G401 (cell line): ENCODE data around the gene TMEM179. TPM values are rescaled to one million over a fixed set of nuclear protein-coding genes. Genes with fewer than 3 reads are reported as not detected.

Experiments
- DNase-seq: peaks from one replicate; pipeline ENCODE4 v3.0.0-alpha.2; 2015; ENCODE audit warnings: low spot score
- in situ Hi-C: cut with HindIII; loops from 2 replicates; pipeline ENCODE4 v1.10.0; 2016; ENCODE audit warnings: low sequenced_read_pairs, mixed read lengths
- total RNA-seq: library from RNA; depleted of rRNA; stranded (reverse); fragments of >200 nt; shearing (Covaris generic); gene quantifications from 2 replicates; pipeline ENCODE4 v1.2.3, GENCODE V29; 2014

Gene TMEM179
- total RNA-seq, 1 experiment from 2014 or later: not detected

DNA sequence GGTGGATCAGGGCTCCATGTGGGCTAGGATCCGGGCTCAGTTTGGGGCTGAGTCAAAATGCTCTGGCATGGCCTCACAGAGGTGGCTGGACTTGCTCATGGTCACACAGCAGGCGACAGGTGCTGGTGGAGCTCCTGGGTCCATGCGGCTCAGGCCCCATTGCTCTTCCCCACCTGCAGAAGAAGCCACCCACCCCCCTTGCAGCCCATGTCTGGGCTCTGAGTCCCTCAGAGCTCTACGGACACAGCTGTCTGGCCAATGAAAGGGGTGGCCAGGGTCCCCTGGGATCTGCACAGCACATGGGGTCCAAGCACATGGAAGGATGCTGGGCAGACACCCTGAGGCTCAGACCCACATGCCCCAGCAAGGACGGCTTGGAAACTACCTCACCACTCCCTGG lies 42.0 kb downstream of the TMEM179 start:
- in situ Hi-C loops: no loop called here
- no peak for DNase-seq

- in situ Hi-C loops: no loop called here
- no peak for DNase-seq
These were observed 42.7 kb downstream of the TMEM179 start for GRCh38 chr14:104561632-104562495.

- in situ Hi-C loops: no loop called here
- no peak for DNase-seq
These were observed 43.4 kb downstream of the TMEM179 start for GRCh38 chr14:104561124-104561557.

DNA sequence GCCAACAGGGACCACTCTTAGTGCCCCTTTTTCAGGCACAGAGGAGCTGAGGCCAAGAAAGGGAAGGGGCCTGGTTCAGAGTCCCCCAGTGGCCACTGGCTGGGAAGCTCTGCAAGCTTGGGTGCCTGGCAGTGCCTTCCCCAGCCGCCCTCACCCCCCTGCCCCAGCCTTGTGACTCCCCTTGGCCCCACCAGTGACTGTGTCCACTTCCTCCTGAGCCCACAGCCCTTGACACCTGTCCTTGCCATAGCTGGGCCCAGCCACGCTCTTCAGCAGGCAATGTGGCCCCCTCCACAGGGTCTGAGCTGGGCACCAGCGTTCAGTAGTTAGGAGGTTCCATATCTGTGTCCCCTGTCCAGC lies 44.0 kb downstream of the TMEM179 start:
- DNase-seq: no peak
- in situ Hi-C loops: no loop called here

- no peak for DNase-seq
- in situ Hi-C loops: no loop called here
These were observed 44.6 kb downstream of the TMEM179 start for GRCh38 chr14:104559804-104560585.

GRCh38 chr14:104559028-104559803 lies 45.4 kb downstream of the TMEM179 start:
- no peak for DNase-seq
- in situ Hi-C loops: no loop called here

DNA sequence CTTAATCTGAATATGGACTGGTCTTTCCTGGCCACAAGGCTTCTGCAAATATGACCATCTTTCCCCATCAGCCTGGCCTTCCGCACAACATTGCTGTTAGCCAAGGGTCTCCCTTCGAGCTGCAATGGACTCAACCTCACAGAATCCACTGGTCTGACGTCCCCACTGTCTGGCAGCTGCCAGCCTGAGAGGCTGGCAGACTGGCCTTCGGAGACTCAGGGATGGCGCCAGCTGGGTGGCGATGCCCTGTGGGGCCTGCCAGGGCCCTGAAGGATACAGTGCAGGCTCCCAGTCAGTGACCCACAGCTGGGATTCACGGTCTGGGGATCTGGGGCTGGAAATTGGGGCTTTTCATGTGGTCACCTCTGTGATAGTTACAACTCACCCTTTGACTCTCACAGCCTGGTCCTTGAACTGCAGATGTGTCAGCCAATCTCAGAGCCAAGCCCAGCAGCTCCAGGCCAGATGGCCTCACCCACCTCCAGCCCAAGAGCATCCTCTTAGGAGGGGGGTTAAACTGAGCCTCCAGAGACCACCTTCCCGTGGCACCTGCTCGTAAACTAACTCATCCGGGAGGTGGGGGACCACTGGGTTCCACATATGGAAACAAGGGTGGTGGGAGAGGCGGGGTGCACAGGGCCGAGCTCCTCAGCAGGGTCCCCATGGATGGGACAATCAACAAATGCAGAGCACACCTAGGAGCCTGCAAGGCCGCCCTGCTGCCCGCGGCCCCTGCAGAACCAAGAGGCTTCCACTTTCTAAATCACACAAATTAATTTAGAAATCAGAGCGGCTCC lies 46.1 kb downstream of the TMEM179 start:
- in situ Hi-C loops: no loop called here

DNA sequence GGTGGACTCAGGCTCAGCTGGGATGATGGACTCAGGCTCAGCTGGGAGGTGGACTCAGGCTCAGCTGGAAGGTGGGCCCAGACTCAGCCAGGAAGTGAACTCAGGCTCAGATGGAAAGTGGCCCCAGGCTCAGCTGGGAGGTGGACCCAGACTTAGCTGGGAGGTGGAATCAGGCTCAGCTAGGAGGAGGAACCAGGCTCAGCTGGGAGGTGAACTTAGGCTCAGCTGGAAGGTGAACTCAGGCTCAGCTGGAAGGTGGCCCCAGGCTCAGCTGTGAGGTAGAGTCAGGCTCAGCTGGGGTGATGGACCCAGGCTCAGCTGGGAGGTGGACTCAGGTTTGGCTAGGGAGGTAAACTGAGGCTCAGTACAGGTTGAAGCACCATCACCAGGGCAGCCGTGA lies 46.8 kb downstream of the TMEM179 start:
- DNase-seq: no peak
- in situ Hi-C loops: no loop called here

More for the DNA sequence above, 46.1 kb downstream of the TMEM179 start:
- DNase-seq: no peak

GRCh38 chr14:104557086-104557485 lies 47.5 kb downstream of the TMEM179 start:
- DNase-seq: no peak
- in situ Hi-C loops: no loop called here

- no peak for DNase-seq
- in situ Hi-C loops: no loop called here
These were observed 48.1 kb downstream of the TMEM179 start for GRCh38 chr14:104556256-104557021.

DNA sequence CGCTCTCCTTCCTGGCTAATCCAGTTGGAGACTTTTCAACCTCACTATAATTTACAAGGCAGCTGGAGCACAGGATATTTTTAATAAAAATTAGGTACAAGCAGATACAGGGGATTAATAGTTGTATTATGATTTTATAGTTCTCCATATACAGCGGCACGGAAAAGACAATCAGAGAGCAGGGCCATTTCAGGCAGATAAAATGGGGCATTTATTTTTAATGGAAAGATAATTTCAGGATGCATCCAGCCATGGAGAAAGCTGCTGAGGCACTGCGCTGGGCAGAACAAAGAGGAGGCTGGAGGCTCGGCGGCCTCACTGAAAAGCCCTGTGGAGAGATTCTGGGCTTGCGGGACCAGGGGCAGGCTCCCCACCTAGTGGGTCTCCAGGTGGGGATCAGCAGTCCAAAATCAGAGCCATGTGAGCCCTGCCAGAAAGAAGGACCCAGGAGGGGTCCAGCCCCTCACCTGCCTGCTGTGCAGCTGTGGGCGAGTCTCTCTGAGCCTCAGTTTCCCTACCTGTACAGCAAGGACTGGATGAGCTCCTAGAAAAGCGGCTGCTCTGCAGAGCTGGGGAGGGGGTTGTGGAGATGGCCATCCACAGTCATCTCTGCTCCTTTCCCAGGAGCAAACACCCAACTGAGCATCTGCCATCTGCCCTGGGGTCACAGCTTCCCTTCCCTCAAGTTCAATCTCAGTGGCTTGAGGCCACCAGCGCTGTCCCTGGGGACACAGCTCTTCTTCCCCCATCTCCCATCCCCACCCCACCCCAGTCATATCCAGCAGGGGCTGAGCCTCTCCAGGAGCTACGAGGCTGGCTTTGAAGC lies 48.9 kb downstream of the TMEM179 start:
- in situ Hi-C loops: no loop called here
- DNase-seq: no peak

- in situ Hi-C loops: no loop called here
- no peak for DNase-seq
These were observed 49.8 kb downstream of the TMEM179 start for GRCh38 chr14:104554608-104555429.

DNA sequence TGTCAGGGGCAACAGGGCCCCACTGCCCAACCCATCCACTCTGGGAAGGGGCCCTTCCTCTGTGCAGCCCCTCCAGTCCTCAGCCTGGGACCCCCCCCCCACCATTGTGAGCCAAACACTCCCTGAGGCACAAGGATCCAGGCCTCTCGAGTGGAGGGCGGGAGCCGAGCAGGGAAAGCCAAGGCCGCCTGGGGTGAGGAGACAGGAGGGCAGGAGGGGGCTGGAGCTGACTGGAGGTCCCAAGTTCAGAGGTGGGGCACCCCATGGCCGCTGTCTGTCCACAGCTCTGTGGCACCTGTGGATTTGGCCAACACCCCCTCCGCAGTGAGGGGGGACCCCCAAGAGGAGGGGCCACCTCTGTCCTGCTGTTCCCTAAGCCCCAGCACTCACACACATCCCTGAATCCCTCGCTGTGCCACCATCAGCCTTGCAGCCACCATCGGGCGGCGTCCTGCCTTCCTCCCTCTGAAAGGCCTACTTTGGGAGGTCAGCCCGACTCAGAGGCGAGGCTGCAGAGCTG lies 50.4 kb downstream of the TMEM179 start:
- no peak for DNase-seq
- in situ Hi-C loops: no loop called here

DNA sequence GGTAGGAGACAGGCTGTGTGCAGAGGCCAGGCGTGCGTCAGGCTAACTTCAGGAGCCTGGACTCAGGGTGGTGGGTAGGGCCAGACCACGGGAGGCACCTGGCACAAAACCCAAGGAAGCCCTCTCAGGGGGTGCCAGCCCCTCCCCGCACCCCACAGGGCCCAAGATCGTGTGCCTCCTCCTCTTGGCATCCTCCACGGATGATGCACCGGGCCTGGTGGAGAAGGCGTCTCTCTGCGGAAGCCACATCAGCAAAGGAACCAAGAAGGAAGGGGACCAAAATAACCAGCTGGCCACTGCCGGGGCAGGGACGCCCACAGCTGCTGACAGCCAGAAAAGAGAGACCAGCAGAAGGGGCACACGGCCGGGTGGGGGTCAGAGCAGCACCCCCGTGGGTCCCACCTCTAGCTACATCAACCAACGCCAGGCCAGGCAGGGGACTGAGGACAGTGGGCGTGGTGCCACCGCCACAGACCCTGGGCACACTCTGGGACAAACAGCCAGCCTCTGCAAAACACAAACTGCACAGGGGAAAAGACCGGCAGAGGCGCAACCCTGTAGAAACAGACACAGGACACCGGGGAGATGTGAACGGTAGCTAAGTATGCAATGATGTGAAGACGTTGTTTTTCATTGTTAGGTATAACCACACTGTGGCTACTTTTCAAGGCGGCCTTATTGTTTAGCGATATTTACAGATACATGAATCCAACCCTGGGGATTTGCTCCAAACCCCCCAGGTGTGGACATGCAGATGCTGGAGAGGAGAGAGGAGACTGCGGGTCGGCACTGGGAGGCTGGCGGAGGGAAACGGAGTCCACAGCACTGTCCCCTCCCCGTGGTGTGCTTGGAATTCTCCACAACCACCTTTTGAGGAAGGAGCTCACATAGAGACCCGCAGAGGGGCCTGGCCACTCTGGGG lies 51.1 kb downstream of the TMEM179 start:
- DNase-seq: no peak
- in situ Hi-C loops: no loop called here

GRCh38 chr14:104552738-104553125 lies 51.8 kb downstream of the TMEM179 start:
- no peak for DNase-seq
- in situ Hi-C loops: no loop called here
